DMS114 treated with DMSO at 0.1 percent for 48 hours (cell line): ENCODE results near the gene TFDP2.

Experiments used
- DNase-seq: peaks from one replicate; lab custom pipeline; 2025; ENCODE audit not compliant: unreplicated experiment; lab: John Stamatoyannopoulos, UW

TFDP2 gene

DNA sequence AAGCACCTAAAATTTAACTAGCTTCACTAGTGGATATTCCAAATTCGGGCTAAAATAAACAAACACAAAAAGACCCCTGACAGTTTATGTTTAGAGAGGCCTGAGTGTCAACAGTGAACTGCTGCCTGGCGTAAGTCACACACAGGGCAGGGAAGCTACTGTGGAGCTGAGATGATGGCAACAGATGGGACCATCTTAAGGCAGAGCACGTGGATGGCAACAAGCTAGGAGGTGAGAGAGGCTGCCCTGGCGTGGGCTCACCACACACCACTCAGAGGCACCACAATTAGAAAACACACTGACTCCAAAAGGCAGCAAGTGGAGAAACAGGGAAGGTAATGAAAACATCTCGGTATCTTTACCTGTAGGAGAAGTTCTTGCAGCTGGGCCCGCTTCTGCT is 179.6 kb downstream of the TFDP2 start:
- DNase-seq = no peak

DNA sequence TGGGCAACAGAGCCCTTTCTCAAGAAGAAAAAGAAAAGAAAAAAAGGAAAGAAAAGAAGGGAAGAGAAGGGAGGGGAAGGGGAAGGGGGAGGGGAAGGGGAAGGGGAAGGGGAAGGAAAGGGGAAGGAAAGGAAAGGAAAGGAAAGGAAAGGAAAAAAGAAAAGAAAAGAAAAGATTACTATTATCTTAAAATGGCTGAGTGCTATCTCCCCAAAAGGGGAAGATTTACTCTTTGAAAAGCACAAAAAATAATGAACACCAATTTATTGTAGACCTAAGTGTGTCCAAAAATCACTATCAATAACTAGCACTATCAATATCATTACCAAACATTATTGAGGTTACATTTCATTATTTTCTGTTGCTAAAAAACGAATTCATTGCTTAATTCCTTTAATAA is 183.9 kb downstream of the TFDP2 start:
- no peak for DNase-seq

DNA sequence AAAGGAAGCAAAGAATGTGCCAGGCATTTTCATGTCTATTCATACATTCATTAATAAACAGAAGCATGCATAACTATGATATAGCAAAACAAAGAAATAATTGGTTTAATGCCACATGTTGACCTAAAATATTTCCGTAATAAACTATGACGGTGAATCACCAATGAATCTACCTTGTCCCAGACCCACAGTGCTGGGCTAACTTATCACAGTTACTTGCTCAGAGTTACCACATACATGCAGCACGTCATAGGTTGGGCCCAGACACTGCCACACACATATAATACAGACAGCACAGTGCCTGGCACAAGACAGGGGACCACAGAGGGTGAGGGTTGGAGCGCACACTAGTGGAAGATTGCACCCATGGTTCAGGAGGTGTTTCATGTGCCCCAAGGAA is 186.0 kb downstream of the TFDP2 start:
- DNase-seq = no peak

DNA sequence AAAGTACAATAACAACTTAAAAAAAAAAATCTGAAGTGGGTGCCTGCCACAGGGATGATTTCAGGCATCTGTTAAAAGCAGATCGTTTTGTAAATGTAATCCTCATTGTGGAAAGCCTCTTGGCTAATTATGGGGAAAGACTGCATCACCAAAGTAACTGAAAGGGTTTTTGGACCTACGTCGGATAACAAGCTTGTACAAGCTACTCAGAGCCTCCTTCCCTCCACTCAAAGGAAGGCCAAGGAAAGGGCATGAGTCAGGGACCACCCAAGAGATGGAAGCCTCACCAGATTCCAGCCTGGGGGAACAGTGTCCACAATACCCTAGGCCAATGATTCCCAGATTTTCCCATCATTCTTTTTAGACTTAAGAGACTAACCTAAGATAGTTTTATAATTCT is 188.6 kb downstream of the TFDP2 start:
- no peak for DNase-seq

GRCh38 chr3:141959589-141960554 is 189.5 kb downstream of the TFDP2 start:
- no peak for DNase-seq

DNA sequence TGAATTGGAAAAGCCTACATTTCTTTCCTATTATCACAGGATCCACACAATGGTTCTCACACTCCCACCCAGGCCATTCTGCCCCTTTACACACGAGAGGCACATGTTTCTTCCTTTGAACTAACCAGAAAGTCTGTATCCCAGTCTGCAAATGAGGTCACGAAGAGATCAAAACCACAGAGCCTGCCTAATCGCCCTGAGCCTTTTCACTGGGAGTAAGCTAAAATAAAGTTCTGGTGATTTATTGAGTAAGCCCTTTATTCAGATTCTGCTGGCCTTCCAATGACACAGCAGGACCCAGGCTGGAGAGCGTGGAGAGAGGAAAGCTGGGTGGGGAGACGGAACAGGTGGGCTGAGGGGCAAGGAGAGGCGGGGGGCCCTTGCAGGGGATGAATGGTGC is 194.2 kb downstream of the TFDP2 start:
- no peak for DNase-seq

- DNase-seq = no peak
These were observed 196.7 kb downstream of the TFDP2 start for GRCh38 chr3:141952611-141953010.

GRCh38 chr3:141950572-141951493 is 198.5 kb downstream of the TFDP2 start:
- no peak for DNase-seq

- no peak for DNase-seq
These were observed 199.4 kb downstream of the TFDP2 start for GRCh38 chr3:141949972-141950371.

DNA sequence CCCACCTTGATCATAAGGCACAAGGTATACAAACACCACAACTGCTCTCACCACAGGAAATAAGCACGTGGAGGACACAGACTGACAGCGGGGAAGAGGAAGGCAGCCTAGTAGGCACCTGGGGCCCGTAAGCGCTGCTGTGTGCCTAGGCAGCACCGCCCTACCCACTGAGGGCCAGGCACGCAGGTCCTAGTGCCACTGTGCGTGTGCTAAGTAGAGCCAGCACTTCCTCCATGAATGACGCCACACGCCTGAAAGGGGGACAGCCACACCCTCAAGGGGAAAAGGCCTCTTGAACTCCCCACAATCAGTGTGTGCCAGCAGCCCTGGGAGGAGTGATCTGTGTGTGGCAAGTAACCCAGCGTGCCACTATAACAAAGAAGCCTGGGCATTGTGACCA is 199.9 kb downstream of the TFDP2 start:
- DNase-seq = no peak

DNA sequence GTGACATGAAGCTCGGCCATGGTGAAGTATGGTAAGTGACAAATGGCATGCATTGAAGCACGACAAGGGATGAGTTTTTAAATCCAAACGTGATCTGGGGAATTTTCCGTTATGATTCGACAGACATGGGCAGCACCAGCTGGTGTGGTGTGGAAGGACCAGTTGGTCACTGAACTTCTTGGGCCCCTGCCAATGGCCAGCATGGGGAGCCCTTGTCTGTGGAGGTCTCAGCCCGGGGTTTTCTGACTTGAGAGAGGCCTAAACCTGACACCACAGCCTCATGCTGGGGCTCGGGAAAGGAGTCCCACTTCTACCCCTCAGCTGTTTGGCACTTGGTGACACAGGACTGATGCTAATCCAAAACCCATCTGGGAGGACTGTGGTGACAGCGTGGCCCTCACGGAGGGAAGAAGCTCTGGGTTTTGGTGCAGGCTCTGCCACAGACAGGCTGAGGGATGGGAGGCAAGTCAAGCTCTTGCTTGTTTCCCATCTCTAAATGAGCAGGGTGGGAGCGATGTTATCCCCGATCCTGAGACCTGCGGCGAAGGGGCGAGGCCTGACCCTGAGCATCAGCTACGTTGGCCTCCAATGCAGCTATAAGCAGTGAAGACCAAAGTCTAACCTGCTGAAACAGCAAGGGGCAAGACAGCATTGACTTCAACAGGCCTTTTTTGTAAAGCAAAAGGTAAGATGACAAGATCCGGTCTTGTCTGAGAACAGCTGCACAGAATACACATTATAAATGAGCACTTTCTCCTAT is 203.4 kb downstream of the TFDP2 start:
- DNase-seq = no peak

DNA sequence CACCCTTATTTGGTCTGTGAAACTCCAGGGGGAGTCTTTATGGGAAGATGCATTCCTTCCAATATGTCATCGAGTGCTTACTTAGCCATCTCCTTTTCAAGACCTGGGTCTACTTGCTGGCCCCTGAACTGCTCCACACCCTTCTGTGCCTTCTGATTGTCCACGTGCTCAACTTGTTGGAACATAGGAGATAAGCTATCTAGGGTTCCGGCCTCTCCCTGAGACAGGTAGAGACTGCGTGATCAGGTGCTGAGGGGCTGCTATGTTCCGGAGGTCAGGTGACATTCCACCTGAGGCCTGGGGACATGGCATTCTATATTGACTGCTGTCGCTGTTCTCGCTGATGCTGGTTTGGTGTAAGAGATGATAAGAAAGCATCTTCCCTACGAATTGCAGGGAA is 207.3 kb downstream of the TFDP2 start:
- no peak for DNase-seq

DNA sequence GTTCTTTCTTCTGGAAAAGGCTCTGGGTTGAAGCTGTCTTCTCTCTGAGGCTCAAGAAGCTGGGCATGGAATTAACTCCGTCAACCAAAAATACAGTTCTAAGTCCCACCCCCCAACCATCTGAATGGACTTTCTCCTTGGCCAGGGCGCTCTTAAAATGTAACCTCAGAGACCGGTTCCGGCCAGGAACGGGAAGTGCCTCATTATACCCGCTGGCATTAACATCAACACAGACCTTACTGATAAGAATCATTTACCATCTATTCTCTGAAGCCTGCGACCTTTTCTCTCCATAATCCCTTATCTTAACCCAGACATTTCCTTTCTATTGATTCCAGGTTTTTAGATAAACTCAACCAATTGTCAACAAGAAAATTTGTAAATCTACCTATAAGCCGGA is 208.3 kb downstream of the TFDP2 start:
- no peak for DNase-seq

GRCh38 chr3:141940194-141940776 is 209.1 kb downstream of the TFDP2 start:
- no peak for DNase-seq

- DNase-seq = no peak
These were observed 209.6 kb downstream of the TFDP2 start for GRCh38 chr3:141939759-141940158.

GRCh38 chr3:141938011-141938500 is 211.3 kb downstream of the TFDP2 start:
- no peak for DNase-seq

GRCh38 chr3:141934354-141934753 is 215.0 kb downstream of the TFDP2 start:
- no peak for DNase-seq

GRCh38 chr3:141933421-141934300 is 215.7 kb downstream of the TFDP2 start:
- DNase-seq = no peak

DNA sequence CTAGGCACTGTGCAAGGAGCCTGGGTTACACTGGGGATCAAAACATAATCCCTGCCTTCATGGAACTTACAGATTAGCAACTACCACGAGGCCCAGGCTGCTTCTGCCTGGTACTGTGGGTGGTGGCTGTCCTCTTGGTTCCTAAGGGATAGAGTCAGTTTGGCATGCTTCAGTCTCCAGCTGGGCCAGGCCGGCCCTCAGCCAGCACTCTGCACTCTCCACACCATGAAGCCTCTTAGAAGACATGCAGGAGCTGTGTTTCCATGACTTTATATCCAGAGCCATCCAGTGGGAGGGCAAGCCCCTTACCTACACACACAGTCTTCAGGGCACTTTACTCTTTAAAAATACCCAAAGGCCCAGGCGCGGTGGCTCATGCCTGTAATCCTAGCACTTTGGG is 218.5 kb downstream of the TFDP2 start:
- no peak for DNase-seq
